Measurements from ENCODE around the gene RPIA.
"Not testable (repeated sequence)": the region's sequence is repeated elsewhere in the genome, so short reads cannot be mapped to it uniquely, and the experiment has no call there.

RPIA gene

GRCh38 chr2:88773233-88774028, 82.0 kb downstream of the RPIA start:
- DNase-seq (ENCODE audit: low read depth) = not testable (repeated sequence)

GRCh38 chr2:88789213-88789612, 97.7 kb downstream of the RPIA start:
- not testable (repeated sequence) for DNase-seq (ENCODE audit: low read depth)

GRCh38 chr2:88795932-88796331, 104.5 kb downstream of the RPIA start:
- not testable (repeated sequence) for DNase-seq (ENCODE audit: low read depth)

- DNase-seq (ENCODE audit: low read depth) = not testable (repeated sequence)
Measured at GRCh38 chr2:88796523-88796922, 105.0 kb downstream of the RPIA start.

- DNase-seq (ENCODE audit: low read depth) = not testable (repeated sequence)
Measured at GRCh38 chr2:88797164-88797563, 105.7 kb downstream of the RPIA start.

Measured in iris pigment epithelial cell (primary cell).